NT2/D1 (cell line): Measurements from ENCODE around the gene INSYN1.

Experiments
- SUZ12 ChIP-seq: IDR thresholded peaks from 2 replicates; pipeline ENCODE4 v1.6.1; 2011; ENCODE audit not compliant: insufficient read length, insufficient read depth; ENCODE audit errors: extremely low read depth
- YY1 ChIP-seq: IDR thresholded peaks from 2 replicates; pipeline ENCODE4 v1.6.1; 2011; ENCODE audit not compliant: insufficient read length, insufficient read depth

- TF ChIP-seq YY1 (no peak), SUZ12 (no peak)
These were observed 43.9 kb downstream of the INSYN1 start for GRCh38 chr15:73709241-73709640.
